Panc1 (cell line): ENCODE results near the gene AMBRA1. TPM values are rescaled to one million over a fixed set of nuclear protein-coding genes. Genes with fewer than 3 reads are reported as not detected.

Experiments used
- ATAC-seq: fragments of 200-7000 bp; cut with Tn5 transposase; 2 replicates; pipeline ENCODE4 v1.9.1; 2020; ENCODE audit warnings: mild to moderate bottlenecking, moderate library complexity
- BruUV-seq: library from RNA; stranded (reverse); fragments of 400-500 nt; replicated peaks from 2 replicates; lab custom pipeline; 2021; lab: Mats Ljungman, UMichigan
- CTCF ChIA-PET: fragments of 300-600 bp; sonication (Branson Sonifier 250); formaldehyde crosslinking; loops from one replicate; lab custom pipeline; 2022; ENCODE audit warnings: antibody characterized with exemption; lab: Charles Lee
- POLR2A ChIA-PET: fragments of 300-600 bp; sonication (Branson Sonifier 250); formaldehyde crosslinking; loops from one replicate; lab custom pipeline; 2022; ENCODE audit warnings: antibody characterized with exemption; lab: Charles Lee
- DNase-seq: peaks from one replicate; pipeline ENCODE4 v3.0.0-alpha.2; 2010; ENCODE audit warnings: low read depth, low spot score
- H3K27ac ChIP-seq: 2 replicates; pipeline ENCODE4 v1.5.1; 2011; ENCODE audit warnings: mild to moderate bottlenecking, low read length, inconsistent platforms
- H3K27me3 ChIP-seq: fragments of 200-500 bp; sonication (Bioruptor generic); 2 replicates; pipeline ENCODE4 v1.6.0; 2014; ENCODE audit warnings: low read length, inconsistent platforms; ENCODE audit not compliant: control insufficient read depth, insufficient read depth
- H3K36me3 ChIP-seq: fragments of 200-500 bp; sonication (Bioruptor generic); 2 replicates; pipeline ENCODE4 v1.5.1; 2014; ENCODE audit warnings: inconsistent platforms, mild to moderate bottlenecking, low read length, moderate library complexity; ENCODE audit not compliant: control insufficient read depth, insufficient read depth
- H3K4me1 ChIP-seq: 2 replicates; pipeline ENCODE4 v1.5.1; 2011; ENCODE audit warnings: inconsistent platforms, mild to moderate bottlenecking, low read length, moderate library complexity; ENCODE audit not compliant: control insufficient read depth, insufficient read depth
- H3K4me3 ChIP-seq, 2 experiments: 2 replicates each; pipeline ENCODE4 v1.5.1; 2011 to 2012; ENCODE audit warnings: low read depth in 2 of 2, low read length in 2 of 2, mild to moderate bottlenecking in 2 of 2, inconsistent platforms in 1 of 2, moderate library complexity in 1 of 2
- H3K9me3 ChIP-seq: fragments of 200-500 bp; sonication (Bioruptor generic); 2 replicates; pipeline ENCODE4 v1.5.1; 2014; ENCODE audit warnings: low read depth, mild to moderate bottlenecking, inconsistent platforms, low read length, moderate library complexity; ENCODE audit not compliant: control insufficient read depth, insufficient read depth
- CTCF ChIP-seq: fragments of 450-650 bp; IDR thresholded peaks from 2 replicates; pipeline ENCODE4 v1.5.1; 2017; ENCODE audit warnings: mild to moderate bottlenecking
- POLR2AphosphoS5 ChIP-seq: IDR thresholded peaks from 2 replicates; pipeline ENCODE4 v1.6.1; 2012; ENCODE audit warnings: mild to moderate bottlenecking, low read depth, low read length, moderate library complexity
- REST ChIP-seq, 2 experiments: IDR thresholded peaks; 2 replicates each; pipeline ENCODE4 v1.6.1; 2011 to 2012; ENCODE audit warnings: low read depth in 2 of 2, control low read depth in 1 of 2, low read length in 1 of 2, mild to moderate bottlenecking in 1 of 2, moderate library complexity in 1 of 2; ENCODE audit not compliant: insufficient read depth in 1 of 2
- SIN3A ChIP-seq: IDR thresholded peaks from 2 replicates; pipeline ENCODE4 v1.6.1; 2012; ENCODE audit warnings: low read depth, mild to moderate bottlenecking, low read length, moderate library complexity, borderline replicate concordance; ENCODE audit not compliant: insufficient read depth
- TCF7L2 ChIP-seq: IDR thresholded peaks from 2 replicates; pipeline ENCODE4 v1.6.1; 2011; ENCODE audit warnings: mild to moderate bottlenecking, low read depth, low read length, inconsistent platforms
- in situ Hi-C: cut with HindIII; loops from 2 replicates; pipeline ENCODE4 v1.10.0; 2016; ENCODE audit warnings: low sequenced_read_pairs, low pct_unique_long_range_greater_than_20kb
- intact Hi-C: fragments of 100-400 bp; cut with micrococcal nuclease; formaldehyde crosslinking; loops from one replicate; pipeline ENCODE4 v1.10.0; 2022; ENCODE audit not compliant: unreplicated experiment
- total RNA-seq: library from RNA; stranded (reverse); gene quantifications from one replicate; pipeline ENCODE4 v1.2.1, GENCODE V29; 2021; ENCODE audit not compliant: unreplicated experiment

The AMBRA1 gene
- total RNA-seq, 1 experiment from 2014 or later = 40.0 TPM

- no TSS peak for BruUV-seq
- CTCF ChIA-PET = no interaction called here
- intact Hi-C loops (loop anchor here (5.0 kb wide), 1 partner anchor 63 kb away; no protein-coding TSS in a partner anchor), in situ Hi-C loops (no loop called here)
- DNase-seq (no peak), ATAC-seq (no peak)
- Histone ChIP-seq H3K27me3 (no peaks in the 10 kb centered on the region), H3K27ac (peak overlapping the region; percentile 96), H3K4me3 (no peak overlapping the region; a peak in 1 of 4 replicates), H3K9me3 (no peaks in the 10 kb centered on the region), H3K36me3 (no peaks in the 10 kb centered on the region; the same call in 1 of the 2 replicates), H3K4me1 (peaks cover 30% of the 10 kb centered on the region)
- POLR2A ChIA-PET = interaction anchor here (0.6 kb wide), 1 partner anchor 227 kb away, joined by 20 read pairs; no protein-coding TSS in a partner anchor
- TF ChIP-seq TCF7L2 (no peak), CTCF (no peak), SIN3A (no peak), REST (IDR thresholded peaks at IDR 0.05; ENCODE audit: insufficient read depth in 1 of 2, low read depth in 2 of 2, low read length in 1 of 2) (no peak), POLR2AphosphoS5 (no peak)
These were observed 21.9 kb upstream of the AMBRA1 start for GRCh38 chr11:46615756-46616155.

- ChIA-PET CTCF (interaction anchor here (0.6 to 1.0 kb wide), 3 partner anchors 18 to 199 kb away, joined by 3 to 8 read pairs (median 5); partner anchors contain the start of gene AMBRA1), POLR2A (interaction anchor here (0.6 to 0.7 kb wide), 2 partner anchors 13 to 177 kb away, joined by 3 read pairs; no protein-coding TSS in a partner anchor)
- Histone ChIP-seq H3K4me1 (peaks cover 22% of the 10 kb centered on the region), H3K4me3 (no peak overlapping the region), H3K27me3 (no peaks in the 10 kb centered on the region), H3K9me3 (no peaks in the 10 kb centered on the region), H3K36me3 (no peaks in the 10 kb centered on the region; the same call in 1 of the 2 replicates), H3K27ac (no peak overlapping the region)
- in situ Hi-C loops (no loop called here), intact Hi-C loops (no loop called here)
- ATAC-seq (no peak), DNase-seq (no peak)
- no TSS peak for BruUV-seq
- TF ChIP-seq REST (IDR thresholded peaks at IDR 0.05; ENCODE audit: insufficient read depth in 1 of 2, low read depth in 2 of 2, low read length in 1 of 2) = no peak
- TF ChIP-seq CTCF = no peak
- TF ChIP-seq POLR2AphosphoS5 = no peak
- no peak for TF ChIP-seq TCF7L2
- no peak for TF ChIP-seq SIN3A
These were observed 18.5 kb upstream of the AMBRA1 start for GRCh38 chr11:46612326-46612725.
